ENCODE results near the gene NFATC4. TPM values are rescaled to one million over a fixed set of nuclear protein-coding genes. Genes with fewer than 3 reads are reported as not detected.

NFATC4 gene
- total RNA-seq, 2 experiments from 2014 or later: not detected

- peaks cover 8% of the 10 kb centered on the region for H3K4me1 Mint-ChIP-seq (ENCODE audit: low read depth)
- no peak for DNase-seq
- peaks cover 8% of the 10 kb centered on the region for H3K4me1 ChIP-seq (ENCODE audit: insufficient read depth, low read length)
- intact Hi-C loops (cut with DNase I, micrococcal nuclease): no loop called here
- no peaks in the 10 kb centered on the region for H3K36me3 ChIP-seq (ENCODE audit: insufficient read depth, low read length)
- H3K4me3 Mint-ChIP-seq: peak overlapping the region; percentile 84
- H3K27ac Mint-ChIP-seq: no peak overlapping the region
- peaks cover 0 to 10% of the 10 kb centered on the region in 2 experiments for H3K27me3 ChIP-seq (ENCODE audit: control insufficient read depth in 1 of 2, insufficient read depth in 2 of 2, low read length in 2 of 2)
- H3K27ac ChIP-seq (ENCODE audit: low read depth in 1 of 2, low read length in 2 of 2): no peak overlapping the region
- TF ChIP-seq CTCF (IDR thresholded peaks at IDR 0.05): no peak
- peak overlapping the region; percentile 50 for H3K4me3 ChIP-seq (ENCODE audit: low read length)
- POLR2A ChIA-PET: interaction anchor here (1.0 to 1.5 kb wide), 3 partner anchors 10 to 37 kb away, joined by 4 to 9 read pairs (median 4); partner anchors contain the start of gene KHNYN
- CTCF ChIA-PET: interaction anchor here (1.1 kb wide), 1 partner anchor 37 kb away, joined by 3 read pairs; no protein-coding TSS in a partner anchor
- H3K27me3 Mint-ChIP-seq: peaks cover 9% of the 10 kb centered on the region
- no peak for ATAC-seq (ENCODE audit: poor library complexity)
- H3K9me3 Mint-ChIP-seq: no peaks in the 10 kb centered on the region
- H3K36me3 Mint-ChIP-seq (ENCODE audit: low read depth): no peaks in the 10 kb centered on the region
- H3K9me3 ChIP-seq (ENCODE audit: control insufficient read depth in 1 of 2, insufficient read depth in 1 of 2, low read length in 2 of 2): no peaks in the 10 kb centered on the region
Measured at GRCh38 chr14:24399447-24399822, 31.5 kb downstream of the NFATC4 start.

GRCh38 chr14:24399999-24400718, 32.2 kb downstream of the NFATC4 start:
- Histone ChIP-seq H3K4me1 (ENCODE audit: insufficient read depth, low read length) (peaks cover 8% of the 10 kb centered on the region), H3K27me3 (ENCODE audit: control insufficient read depth in 1 of 2, insufficient read depth in 2 of 2, low read length in 2 of 2) (peaks cover 0 to 10% of the 10 kb centered on the region in 2 experiments), H3K4me3 (ENCODE audit: low read length) (no peak overlapping the region), H3K9me3 (ENCODE audit: control insufficient read depth in 1 of 2, insufficient read depth in 1 of 2, low read length in 2 of 2) (no peaks in the 10 kb centered on the region), H3K27ac (ENCODE audit: low read depth in 1 of 2, low read length in 2 of 2) (no peak overlapping the region), H3K36me3 (ENCODE audit: insufficient read depth, low read length) (no peaks in the 10 kb centered on the region)
- DNase-seq (no peak), ATAC-seq (ENCODE audit: poor library complexity) (no peak)
- Mint-ChIP-seq H3K4me3 (peak overlapping the region; percentile 84), H3K27me3 (peaks cover 16% of the 10 kb centered on the region), H3K36me3 (ENCODE audit: low read depth) (no peaks in the 10 kb centered on the region), H3K9me3 (no peaks in the 10 kb centered on the region), H3K27ac (no peak overlapping the region), H3K4me1 (ENCODE audit: low read depth) (peaks cover 8% of the 10 kb centered on the region)
- ChIA-PET CTCF (interaction anchor here (0.9 to 1.1 kb wide), 2 partner anchors 34 to 36 kb away, joined by 3 read pairs; no protein-coding TSS in a partner anchor), POLR2A (interaction anchor here (0.8 kb wide), 1 partner anchor 30 kb away, joined by 3 read pairs; the partner anchor contains the start of gene KHNYN)
- TF ChIP-seq CTCF (IDR thresholded peaks at IDR 0.05): no peak
- intact Hi-C loops (cut with DNase I, micrococcal nuclease): no loop called here

GRCh38 chr14:24401810-24402702, 34.1 kb downstream of the NFATC4 start:
- H3K4me1 ChIP-seq (ENCODE audit: insufficient read depth, low read length): peaks cover 8% of the 10 kb centered on the region
- H3K27ac ChIP-seq (ENCODE audit: low read depth in 1 of 2, low read length in 2 of 2): no peak overlapping the region
- no peaks in the 10 kb centered on the region for H3K9me3 Mint-ChIP-seq
- intact Hi-C loops (cut with DNase I, micrococcal nuclease): no loop called here
- H3K9me3 ChIP-seq (ENCODE audit: control insufficient read depth in 1 of 2, insufficient read depth in 1 of 2, low read length in 2 of 2): no peaks in the 10 kb centered on the region
- H3K4me3 Mint-ChIP-seq: no peak overlapping the region
- TF ChIP-seq CTCF (IDR thresholded peaks at IDR 0.05): no peak
- H3K36me3 Mint-ChIP-seq (ENCODE audit: low read depth): no peaks in the 10 kb centered on the region
- POLR2A ChIA-PET: no interaction called here
- no peak overlapping the region for H3K27ac Mint-ChIP-seq
- H3K4me3 ChIP-seq (ENCODE audit: low read length): no peak overlapping the region
- ATAC-seq (ENCODE audit: poor library complexity): no peak
- H3K36me3 ChIP-seq (ENCODE audit: insufficient read depth, low read length): no peaks in the 10 kb centered on the region
- CTCF ChIA-PET: no interaction called here
- no peak for DNase-seq
- H3K4me1 Mint-ChIP-seq (ENCODE audit: low read depth): peaks cover 8% of the 10 kb centered on the region
- H3K27me3 ChIP-seq (ENCODE audit: control insufficient read depth in 1 of 2, insufficient read depth in 2 of 2, low read length in 2 of 2): peaks cover 0 to 18% of the 10 kb centered on the region in 2 experiments
- peaks cover 28% of the 10 kb centered on the region for H3K27me3 Mint-ChIP-seq

Measured in CD4-positive, alpha-beta T cell (primary cell).